Measurements from ENCODE around the gene PGA5.

The PGA5 gene

GRCh38 chr11:61287338-61287977 lies 46.5 kb downstream of the PGA5 start:
- no peak overlapping the region for H3K4me3 ChIP-seq (ENCODE audit: low read depth, low read length)
- no peak for DNase-seq (ENCODE audit: low read depth)

- DNase-seq (ENCODE audit: low read depth): no peak
Observed at GRCh38 chr11:61290905-61291690, 50.1 kb downstream of the PGA5 start.

GRCh38 chr11:61292356-61292755 lies 51.4 kb downstream of the PGA5 start:
- no peak overlapping the region for H3K4me3 ChIP-seq (ENCODE audit: low read depth, low read length)
- DNase-seq (ENCODE audit: low read depth): no peak

More at GRCh38 chr11:61290905-61291690, 50.1 kb downstream of the PGA5 start:
- no peak overlapping the region for H3K4me3 ChIP-seq (ENCODE audit: low read depth, low read length)

- peak; percentile 36 for DNase-seq (ENCODE audit: low read depth)
Observed at GRCh38 chr11:61293867-61294716, 53.1 kb downstream of the PGA5 start.

GRCh38 chr11:61294717-61295595 lies 54.0 kb downstream of the PGA5 start, which contains the start of gene VWCE:
Gene VWCE, minus strand, starts transcription at chr11:61295316. Its CDS starts 279 bp downstream, at chr11:61295037.
- DNase-seq (ENCODE audit: low read depth): no peak
- H3K4me3 ChIP-seq (ENCODE audit: low read depth, low read length): peak within 1 kb of the TSS; percentile 59

More at GRCh38 chr11:61293867-61294716, 53.1 kb downstream of the PGA5 start:
- H3K4me3 ChIP-seq (ENCODE audit: low read depth, low read length): peak overlapping the region; percentile 59

GRCh38 chr11:61295596-61295926 lies 54.6 kb downstream of the PGA5 start:
- DNase-seq (ENCODE audit: low read depth): no peak
- peak overlapping the region; percentile 59 for H3K4me3 ChIP-seq (ENCODE audit: low read depth, low read length)

- DNase-seq (ENCODE audit: low read depth): no peak
- no peak overlapping the region for H3K4me3 ChIP-seq (ENCODE audit: low read depth, low read length)
Observed at GRCh38 chr11:61297341-61297740, 56.4 kb downstream of the PGA5 start.

GRCh38 chr11:61297746-61298145 lies 56.8 kb downstream of the PGA5 start:
- no peak overlapping the region for H3K4me3 ChIP-seq (ENCODE audit: low read depth, low read length)

GRCh38 chr11:61298663-61299244 lies 57.8 kb downstream of the PGA5 start:
- H3K4me3 ChIP-seq (ENCODE audit: low read depth, low read length): no peak overlapping the region
- DNase-seq (ENCODE audit: low read depth): no peak

More at GRCh38 chr11:61297746-61298145, 56.8 kb downstream of the PGA5 start:
- DNase-seq (ENCODE audit: low read depth): peak; percentile 98

Measured in skeletal muscle cell (primary cell).